ENCODE data around the gene NOVA2. TPM values are rescaled to one million over a fixed set of nuclear protein-coding genes. Genes with fewer than 3 reads are reported as not detected.

The NOVA2 gene
- total RNA-seq, 2 donors from 2014 or later, result 0.08 TPM; not detected in 1

DNA sequence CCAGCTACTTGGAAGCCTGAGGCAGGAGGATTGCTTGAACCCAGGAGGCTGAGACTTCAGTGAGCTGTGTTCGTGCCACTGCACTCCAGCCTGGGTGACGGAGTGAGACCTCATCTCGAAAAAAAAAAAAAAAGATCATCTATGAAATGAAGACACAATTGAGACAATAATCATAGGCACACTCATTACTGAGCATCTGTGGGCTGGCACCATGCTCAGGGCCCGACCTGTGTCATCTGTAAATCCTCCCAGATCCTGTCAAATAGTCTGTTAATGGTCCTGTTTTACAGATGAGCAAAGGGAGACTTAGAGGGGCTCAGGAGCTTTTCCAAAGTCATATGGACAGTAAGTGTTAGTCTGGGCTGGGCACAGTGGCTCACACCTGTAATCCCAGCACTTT lies 54.9 kb downstream of the NOVA2 start:
- Mint-ChIP-seq H3K36me3 (no peaks in the 10 kb centered on the region), H3K9me3 (no peaks in the 10 kb centered on the region), H3K27ac (no peak overlapping the region)
- DNase-seq (ENCODE audit: low spot score in 2 of 2) (no peak), ATAC-seq (no peak)

- Mint-ChIP-seq H3K36me3 (no peaks in the 10 kb centered on the region), H3K27ac (no peak overlapping the region), H3K9me3 (no peaks in the 10 kb centered on the region)
- DNase-seq (ENCODE audit: low spot score in 2 of 2), result no peak
- peak in 1 of 2 donors; percentile 56 for ATAC-seq
These were observed 56.1 kb downstream of the NOVA2 start for GRCh38 chr19:45917421-45918091.

DNA sequence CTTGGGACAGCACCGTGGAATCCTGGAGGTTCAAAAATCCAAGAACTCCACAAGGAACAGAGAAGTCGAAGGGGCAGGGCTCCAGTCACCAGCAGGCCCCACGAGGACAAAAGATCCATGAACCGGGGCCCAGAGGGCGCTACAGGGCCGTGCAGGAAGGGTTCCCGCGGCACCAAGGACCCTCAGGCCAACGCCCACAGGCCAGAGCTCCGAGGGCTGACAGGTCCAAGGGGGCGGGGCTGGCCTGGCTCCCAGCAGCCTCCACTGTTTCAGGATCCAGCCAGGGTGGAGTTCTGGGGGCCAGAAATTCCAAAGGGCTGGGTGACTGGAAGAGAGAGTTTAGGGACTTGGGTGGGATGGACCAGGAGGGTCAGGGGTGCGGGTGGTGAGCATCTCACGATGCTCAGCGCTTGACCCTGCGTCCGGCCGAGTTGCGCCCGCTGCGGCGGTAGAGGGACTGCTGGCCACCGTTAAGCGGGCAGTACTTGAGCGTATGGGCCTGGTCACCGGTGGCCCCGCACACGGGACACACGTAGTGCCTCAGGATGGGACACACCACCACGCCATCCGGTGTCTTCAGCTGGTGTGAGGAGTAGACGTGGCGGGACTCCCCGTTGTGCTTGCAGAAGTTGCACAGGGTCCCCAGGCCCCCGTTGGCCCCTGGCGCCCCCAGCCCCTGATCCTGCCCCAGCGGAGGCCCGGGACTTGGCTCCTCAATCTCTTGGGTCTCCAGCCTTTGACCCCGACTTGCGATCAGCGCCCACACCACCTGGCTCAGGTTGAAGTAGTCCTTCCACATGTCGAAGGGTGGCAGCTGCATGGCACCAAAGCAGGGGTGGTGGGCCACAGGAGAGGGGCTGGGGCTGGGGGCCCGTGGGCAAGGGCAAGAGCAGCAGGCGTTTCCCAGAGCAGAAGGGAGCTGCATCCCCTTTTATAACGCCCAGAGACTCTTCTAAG lies 59.5 kb downstream of the NOVA2 start, which contains the start of gene NANOS2:
TSS of gene NANOS2 (minus strand) at position 905 of the 957 bp plus-strand sequence. CDS start at position 820, 85 bp downstream.
- ATAC-seq, result no peak
- H3K36me3 Mint-ChIP-seq, result no peaks in the 10 kb centered on the region
- H3K27ac Mint-ChIP-seq, result no peak within 1 kb of the TSS
- H3K9me3 Mint-ChIP-seq, result no peaks in the 10 kb centered on the region
- no peak for DNase-seq (ENCODE audit: low spot score in 2 of 2)

- H3K9me3 Mint-ChIP-seq, result no peaks in the 10 kb centered on the region
- no peak for ATAC-seq
- no peak for DNase-seq (ENCODE audit: low spot score in 2 of 2)
- no peak overlapping the region for H3K27ac Mint-ChIP-seq
- H3K36me3 Mint-ChIP-seq, result no peaks in the 10 kb centered on the region
These were observed 62.4 kb downstream of the NOVA2 start for GRCh38 chr19:45911291-45911690.

GRCh38 chr19:45908956-45909355 lies 64.7 kb downstream of the NOVA2 start:
- H3K36me3 Mint-ChIP-seq, result no peaks in the 10 kb centered on the region
- ATAC-seq (peak; percentile 51 to 68), DNase-seq (ENCODE audit: low spot score in 2 of 2) (no peak)
- H3K9me3 Mint-ChIP-seq, result no peaks in the 10 kb centered on the region
- no peak overlapping the region for H3K27ac Mint-ChIP-seq

- Mint-ChIP-seq H3K9me3 (no peaks in the 10 kb centered on the region), H3K27ac (peak overlapping the region; percentile 0 to 63)
- DNase-seq (ENCODE audit: low spot score in 2 of 2), result no peak
These were observed 67.4 kb downstream of the NOVA2 start for GRCh38 chr19:45906221-45906620.

GRCh38 chr19:45905011-45905410 lies 68.7 kb downstream of the NOVA2 start:
- H3K9me3 Mint-ChIP-seq, result no peaks in the 10 kb centered on the region
- DNase-seq (ENCODE audit: low spot score in 2 of 2) (no peak), ATAC-seq (no peak)
- no peak overlapping the region for H3K27ac Mint-ChIP-seq
- H3K36me3 Mint-ChIP-seq, result no peaks in the 10 kb centered on the region

More at GRCh38 chr19:45906221-45906620, 67.4 kb downstream of the NOVA2 start:
- ATAC-seq, result no peak
- H3K36me3 Mint-ChIP-seq, result no peaks in the 10 kb centered on the region

- Mint-ChIP-seq H3K27ac (peak overlapping the region; percentile 83 to 85), H3K36me3 (no peaks in the 10 kb centered on the region), H3K9me3 (no peaks in the 10 kb centered on the region)
- DNase-seq (ENCODE audit: low spot score in 2 of 2) (peak; percentile 100), ATAC-seq (peak; percentile 85 to 90)
These were observed 70.7 kb downstream of the NOVA2 start for GRCh38 chr19:45902651-45903625.

DNA sequence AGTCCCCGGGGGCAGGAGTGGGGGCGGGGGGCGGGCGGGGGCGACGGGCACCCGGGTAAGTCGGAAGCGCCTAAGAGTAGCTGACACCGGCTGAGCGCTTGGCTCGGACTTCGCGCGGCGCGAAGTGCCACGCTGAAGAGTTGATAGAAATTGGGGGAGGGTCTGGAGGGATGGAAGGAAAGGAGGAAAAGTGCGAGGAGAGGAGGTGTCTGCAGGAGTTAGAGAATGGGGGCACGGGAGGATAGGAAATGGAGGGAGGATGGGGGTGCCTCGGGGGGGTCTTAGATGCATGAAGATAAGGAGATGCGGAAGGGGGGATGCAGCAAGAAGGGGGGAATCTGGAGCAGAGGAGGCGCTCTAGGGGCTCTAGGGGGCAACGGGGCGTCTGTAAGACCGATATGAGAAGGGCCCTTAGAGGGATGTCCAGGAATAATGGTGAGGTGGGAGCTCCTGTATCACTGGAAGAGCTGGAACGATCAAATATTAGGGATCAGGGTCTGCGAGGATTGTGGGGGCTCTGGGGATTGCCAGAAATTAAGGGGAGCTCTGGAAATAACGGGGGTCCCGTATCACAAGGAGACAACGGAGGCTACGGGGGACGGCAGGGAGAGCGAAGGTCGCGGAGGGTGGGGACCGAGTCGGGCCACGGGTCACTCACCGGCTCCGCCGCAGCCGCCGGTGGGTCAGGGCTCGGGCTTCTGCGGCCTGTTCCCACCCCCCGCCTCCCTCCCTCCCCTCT lies 71.6 kb downstream of the NOVA2 start, which contains the start of gene MYPOP:
TSS of gene MYPOP (minus strand) at position 702 of the 739 bp plus-strand sequence. CDS start 840 bp downstream, outside the sequence.
- Mint-ChIP-seq H3K27ac (peak within 1 kb of the TSS; percentile 83 to 85), H3K9me3 (no peaks in the 10 kb centered on the region), H3K36me3 (no peaks in the 10 kb centered on the region)
- DNase-seq (ENCODE audit: low spot score in 2 of 2) (no peak), ATAC-seq (no peak)

DNA sequence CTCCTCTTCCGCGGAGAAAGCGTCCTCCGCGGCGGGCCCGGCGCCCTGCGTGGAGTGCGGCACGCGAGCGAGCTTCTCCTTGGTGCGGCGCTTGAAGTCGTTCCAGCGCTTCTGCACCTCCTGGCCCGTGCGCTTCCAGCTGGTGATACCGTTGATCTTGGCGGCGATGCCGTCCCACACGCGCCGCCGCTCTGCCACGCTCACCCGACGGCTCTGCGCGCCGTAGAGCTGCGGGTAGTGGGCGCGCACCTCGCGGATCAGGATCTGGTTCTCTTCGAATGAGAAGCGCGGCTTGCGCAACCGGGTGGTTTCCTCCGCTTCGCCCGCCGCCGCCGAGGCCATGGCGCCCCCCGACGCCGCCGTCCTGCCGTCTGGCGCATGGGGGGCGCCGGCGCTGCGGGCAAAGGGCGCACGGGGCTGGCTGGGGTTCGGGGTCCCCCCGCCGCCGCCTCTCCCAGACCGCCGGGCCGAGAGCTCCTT lies 72.2 kb downstream of the NOVA2 start:
- DNase-seq (ENCODE audit: low spot score in 2 of 2), result no peak
- H3K36me3 Mint-ChIP-seq, result no peaks in the 10 kb centered on the region
- peak in 1 of 2 donors; percentile 12 for ATAC-seq
- H3K27ac Mint-ChIP-seq, result peak overlapping the region in 1 of 2 donors; percentile 83
- no peaks in the 10 kb centered on the region for H3K9me3 Mint-ChIP-seq

- no peak for ATAC-seq
- Mint-ChIP-seq H3K9me3 (no peaks in the 10 kb centered on the region), H3K36me3 (no peaks in the 10 kb centered on the region), H3K27ac (no peak overlapping the region)
- DNase-seq (ENCODE audit: low spot score in 2 of 2), result no peak
These were observed 72.8 kb downstream of the NOVA2 start for GRCh38 chr19:45900738-45901431.

- ATAC-seq (no peak), DNase-seq (ENCODE audit: low spot score in 2 of 2) (no peak)
- no peaks in the 10 kb centered on the region for H3K9me3 Mint-ChIP-seq
- H3K36me3 Mint-ChIP-seq, result no peaks in the 10 kb centered on the region
- H3K27ac Mint-ChIP-seq, result no peak overlapping the region
These were observed 73.6 kb downstream of the NOVA2 start for GRCh38 chr19:45899919-45900589.

DNA sequence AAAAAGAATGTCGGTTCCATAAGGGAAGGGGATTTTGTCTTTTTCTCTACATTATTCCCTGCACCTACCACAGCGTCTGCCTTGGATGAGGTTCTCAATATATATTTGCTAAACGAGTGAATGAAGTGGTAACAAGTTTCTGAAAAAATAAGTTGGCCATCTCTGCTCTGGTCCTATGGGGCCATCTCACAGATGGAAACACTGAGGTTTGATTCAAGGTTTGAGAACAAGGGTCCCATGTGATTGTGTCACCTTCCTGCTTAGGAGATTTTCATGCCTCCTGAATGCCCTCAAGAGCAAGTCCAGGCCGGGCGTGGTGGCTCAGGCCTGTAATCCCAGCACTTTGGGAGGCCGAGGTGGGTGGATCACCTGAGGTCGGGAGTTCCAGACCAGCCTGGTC lies 74.4 kb downstream of the NOVA2 start:
- no peak for ATAC-seq
- Mint-ChIP-seq H3K27ac (no peak overlapping the region), H3K9me3 (no peaks in the 10 kb centered on the region), H3K36me3 (no peaks in the 10 kb centered on the region)
- DNase-seq (ENCODE audit: low spot score in 2 of 2), result no peak

DNA sequence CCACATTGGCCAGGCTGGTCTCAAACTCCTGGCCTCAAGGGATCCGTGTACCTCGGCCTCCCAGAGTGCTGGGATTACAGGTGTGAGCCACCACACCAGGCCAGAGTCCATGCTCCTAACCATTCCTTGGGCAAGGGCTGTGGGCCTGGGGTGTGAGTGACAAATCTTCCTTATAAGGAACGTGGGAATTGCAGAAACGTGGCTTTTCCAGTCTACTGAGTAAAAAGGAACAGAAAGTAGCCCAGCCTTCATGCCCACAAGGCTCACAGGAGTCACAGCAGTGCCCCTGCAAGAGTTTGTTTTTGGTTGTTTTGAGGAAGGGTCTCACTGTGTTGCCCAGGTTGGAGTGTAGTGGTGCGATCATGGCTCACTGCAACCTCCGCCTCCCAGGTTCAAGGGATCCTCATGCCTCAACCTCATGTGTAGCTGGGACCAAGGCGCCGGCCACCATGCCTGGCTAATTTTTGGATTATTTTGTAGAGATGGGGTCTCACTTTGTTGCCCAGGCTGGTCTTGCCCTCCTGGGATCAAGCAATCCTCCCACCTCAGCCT lies 76.3 kb downstream of the NOVA2 start:
- no peak overlapping the region for H3K27ac Mint-ChIP-seq
- ATAC-seq, result no peak
- DNase-seq (ENCODE audit: low spot score in 2 of 2), result no peak
- H3K9me3 Mint-ChIP-seq, result no peaks in the 10 kb centered on the region
- H3K36me3 Mint-ChIP-seq, result no peaks in the 10 kb centered on the region
